NCI-H1092 treated with DMSO at 0.1 percent for 48 hours (cell line): Measurements from ENCODE around the gene TRAPPC10.

Source experiments
- DNase-seq: peaks from one replicate; lab custom pipeline; 2025; lab: John Stamatoyannopoulos, UW

The TRAPPC10 gene

GRCh38 chr21:44005071-44005470 is 7.0 kb upstream of the TRAPPC10 start:
- no peak for DNase-seq

DNA sequence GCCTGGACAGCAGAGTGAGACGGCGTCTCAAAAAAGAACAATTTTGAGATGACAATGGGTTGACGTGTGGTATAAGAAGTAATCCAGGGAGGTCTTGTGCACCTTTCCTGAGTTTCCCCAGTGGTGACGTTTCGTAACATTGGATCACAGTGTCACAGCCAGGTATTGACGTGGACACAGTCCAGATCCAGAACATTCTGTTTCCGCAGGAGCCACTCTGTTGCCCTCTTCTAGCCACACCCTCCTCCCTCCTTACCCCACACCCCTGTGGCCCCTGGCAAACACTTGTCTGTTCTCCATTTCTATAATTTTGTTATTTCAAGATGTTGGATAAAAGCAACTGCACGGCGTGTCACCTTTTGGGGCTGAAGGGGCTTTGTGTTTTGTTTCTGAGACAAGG is 6.5 kb upstream of the TRAPPC10 start:
- DNase-seq: no peak

- no peak for DNase-seq
Measured at GRCh38 chr21:44006017-44006619, 6.0 kb upstream of the TRAPPC10 start.

- DNase-seq: no peak
Measured at GRCh38 chr21:44006656-44007055, 5.5 kb upstream of the TRAPPC10 start.

GRCh38 chr21:44010429-44010828 is 1.7 kb upstream of the TRAPPC10 start:
- no peak for DNase-seq

DNA sequence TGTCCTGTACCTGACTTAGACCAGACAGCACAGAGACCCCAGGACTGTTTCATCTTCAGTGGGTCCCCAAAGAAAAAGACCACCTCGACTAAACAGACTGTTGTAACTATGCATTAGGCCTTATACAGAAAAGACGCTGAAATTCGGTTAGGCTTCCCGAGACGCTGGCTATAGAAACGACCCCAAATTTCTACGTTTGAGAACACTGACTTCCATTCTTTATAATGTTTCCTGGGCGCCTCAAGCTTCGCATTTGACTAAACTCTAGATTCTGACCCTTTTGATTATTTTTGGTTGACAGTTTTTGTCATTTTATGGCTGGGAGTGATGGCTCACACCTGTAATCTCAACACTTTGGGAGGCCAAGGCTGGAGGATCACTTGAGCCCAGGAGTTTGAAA is 986 bp upstream of the TRAPPC10 start:
- no peak for DNase-seq

DNA sequence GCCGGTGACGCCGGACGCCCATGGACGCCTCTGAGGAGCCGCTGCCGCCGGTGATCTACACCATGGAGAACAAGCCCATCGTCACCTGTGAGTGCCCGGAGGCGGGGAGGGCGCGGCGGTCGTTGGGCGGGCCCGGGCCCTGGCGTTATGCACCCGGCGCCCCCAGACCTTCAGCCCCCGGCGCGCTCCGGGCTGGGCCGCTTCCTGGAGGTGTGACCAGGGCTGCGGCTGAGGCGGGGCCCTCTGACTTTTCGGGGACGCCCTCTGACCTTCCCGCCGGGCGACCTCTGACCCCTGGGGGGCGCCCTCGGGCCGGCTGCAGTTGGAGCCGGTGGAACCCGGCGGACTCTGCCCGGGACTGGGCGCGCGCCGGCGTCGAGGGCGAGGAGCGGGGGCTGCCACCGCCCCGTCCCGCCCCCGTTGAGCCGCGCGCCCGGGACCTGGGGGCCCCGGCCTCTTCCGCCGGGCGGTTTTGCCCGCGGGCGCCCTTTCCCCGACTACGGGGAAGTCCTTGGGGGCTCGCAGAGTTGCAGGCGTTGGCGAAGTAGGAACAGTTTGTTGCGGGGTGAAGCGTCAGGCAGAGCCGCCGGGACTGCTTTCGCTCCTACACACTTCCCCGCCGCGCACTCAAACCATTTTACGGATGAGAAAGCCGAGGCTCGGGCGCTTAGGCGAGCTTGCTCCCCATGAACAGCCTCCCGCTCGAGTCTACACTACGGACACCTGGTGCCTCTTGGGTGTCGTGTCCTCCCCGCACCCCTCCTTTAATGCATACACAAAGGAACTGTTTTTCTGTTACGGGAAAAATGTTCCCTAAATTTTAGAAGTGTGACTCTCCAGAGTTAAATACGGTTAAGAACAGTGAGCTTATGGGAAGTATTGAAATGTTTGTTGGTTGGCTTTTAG is 618 bp downstream of the TRAPPC10 start:
- DNase-seq: peak; percentile 35

GRCh38 chr21:44013380-44014088 is 1.4 kb downstream of the TRAPPC10 start:
- no peak for DNase-seq

DNA sequence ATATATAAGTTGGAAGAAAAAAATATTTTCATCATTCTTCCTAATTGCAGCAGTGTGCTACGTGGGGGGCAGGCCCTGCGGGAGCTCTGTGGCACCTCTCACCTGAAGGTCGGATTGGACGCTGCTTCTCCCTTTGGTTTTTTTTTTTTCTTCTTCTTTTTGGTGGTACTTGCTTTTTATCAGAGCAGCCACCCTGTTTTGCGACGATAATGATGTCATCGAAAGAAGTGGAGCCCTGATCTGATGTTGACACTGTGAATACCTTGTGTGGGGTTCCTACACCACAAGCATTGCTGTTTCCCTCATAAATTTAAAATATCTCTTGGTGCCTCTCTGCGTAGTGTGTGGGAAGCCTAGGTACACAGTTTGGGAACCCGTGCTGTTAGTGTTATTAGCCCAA is 5.5 kb downstream of the TRAPPC10 start:
- DNase-seq: no peak

- no peak for DNase-seq
Measured at GRCh38 chr21:44018127-44018526, 6.0 kb downstream of the TRAPPC10 start.

- DNase-seq: no peak
Measured at GRCh38 chr21:44018813-44019567, 6.9 kb downstream of the TRAPPC10 start.

DNA sequence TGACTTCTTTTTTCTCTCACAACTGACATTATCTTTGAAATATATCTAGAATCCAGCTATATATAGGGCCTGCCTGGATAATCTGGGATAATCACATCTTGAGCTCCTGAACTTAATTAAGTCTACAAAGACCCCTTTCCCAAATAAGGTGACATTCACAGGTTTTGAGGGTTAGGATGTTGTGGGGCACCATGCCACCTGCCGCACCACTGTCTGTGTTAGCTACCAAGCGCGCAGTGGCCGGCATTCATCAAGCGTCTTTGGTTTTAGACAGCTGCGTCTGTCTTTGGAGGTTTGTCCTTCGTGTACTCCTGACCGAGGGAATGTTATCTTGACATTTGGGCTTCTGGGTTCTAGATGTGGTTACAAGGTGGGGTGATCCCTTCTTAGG is 7.5 kb downstream of the TRAPPC10 start:
- DNase-seq: no peak

DNA sequence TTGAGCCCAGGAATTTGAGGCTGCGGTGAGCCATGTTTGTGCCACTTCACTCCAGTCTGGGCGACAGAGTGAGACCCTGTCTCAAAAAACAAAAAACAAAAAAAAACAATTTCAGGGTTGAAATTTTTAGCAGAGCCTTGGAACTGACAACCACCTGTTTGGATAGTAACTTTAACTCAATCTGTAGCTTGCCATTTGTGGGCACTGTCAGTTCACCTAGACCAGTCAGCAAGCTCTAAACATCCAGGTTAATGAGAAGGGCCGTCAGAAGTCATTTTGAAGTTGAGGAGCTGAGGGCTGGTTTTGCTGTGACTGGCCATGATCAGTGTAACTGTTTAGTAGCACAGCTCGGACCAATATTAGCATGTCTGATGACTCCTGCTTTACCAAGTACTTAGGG is 8.4 kb downstream of the TRAPPC10 start:
- DNase-seq: no peak

DNA sequence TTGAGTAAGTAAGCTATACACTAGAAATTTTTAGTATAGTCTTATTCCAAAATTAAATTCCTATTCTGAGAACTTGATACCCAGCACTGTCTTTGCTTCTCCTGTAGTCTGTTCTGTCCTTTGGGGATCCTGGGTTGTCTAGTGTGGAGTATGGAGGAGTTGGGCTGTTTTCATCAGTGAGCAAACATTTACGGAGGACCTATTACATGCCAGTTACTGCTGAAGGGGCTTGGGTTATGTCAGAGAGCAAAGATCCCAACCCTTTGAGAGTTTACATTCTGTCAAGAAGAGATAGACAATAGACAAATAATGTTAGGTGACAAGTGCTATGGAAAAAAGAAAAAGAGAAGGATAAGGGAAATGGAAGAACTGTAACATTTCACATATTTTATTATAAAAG is 9.0 kb downstream of the TRAPPC10 start:
- no peak for DNase-seq

DNA sequence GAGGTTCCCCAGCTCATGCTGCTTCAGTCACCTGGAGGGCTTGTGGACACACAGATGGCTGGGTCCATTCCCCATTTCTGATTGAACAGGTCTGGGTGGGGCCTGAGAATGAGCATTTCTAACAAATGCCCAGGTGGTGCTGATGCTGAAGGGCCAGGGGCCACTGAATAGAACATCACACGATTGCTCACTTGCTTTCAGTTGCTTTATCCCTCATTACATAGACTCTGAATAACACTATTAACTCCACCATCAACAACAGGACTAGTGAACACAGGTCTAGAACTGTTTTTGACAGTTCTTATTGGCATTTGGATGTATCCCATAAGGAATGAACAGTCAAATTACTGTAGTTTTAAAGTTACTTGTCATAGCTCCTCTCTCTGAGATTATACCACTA is 12.1 kb downstream of the TRAPPC10 start:
- no peak for DNase-seq

DNA sequence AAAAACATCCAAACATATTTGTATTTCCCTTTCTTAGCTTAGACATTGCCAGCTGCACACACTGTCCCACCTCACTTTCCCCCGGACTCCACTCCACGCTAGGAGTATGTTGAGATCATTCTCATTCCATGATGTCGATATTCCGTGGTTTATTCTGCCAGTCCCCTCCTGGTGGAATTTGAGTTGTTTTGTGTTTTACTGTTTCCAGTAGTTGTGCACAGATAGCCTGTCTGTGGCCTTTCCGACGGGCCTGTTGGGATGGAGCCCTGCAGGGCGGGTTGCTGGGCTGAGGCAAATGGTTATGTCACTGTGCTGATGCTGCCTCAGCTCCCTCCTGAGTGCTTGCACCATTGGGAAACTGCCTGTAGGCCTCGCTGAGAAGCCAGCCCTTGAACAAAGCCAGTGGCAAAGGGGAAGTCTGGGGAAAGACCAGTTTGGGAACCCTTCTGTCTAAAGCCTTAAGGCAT is 12.8 kb downstream of the TRAPPC10 start:
- DNase-seq: no peak

- no peak for DNase-seq
Measured at GRCh38 chr21:44027607-44028286, 15.6 kb downstream of the TRAPPC10 start.

GRCh38 chr21:44028287-44028659 is 16.2 kb downstream of the TRAPPC10 start:
- no peak for DNase-seq

DNA sequence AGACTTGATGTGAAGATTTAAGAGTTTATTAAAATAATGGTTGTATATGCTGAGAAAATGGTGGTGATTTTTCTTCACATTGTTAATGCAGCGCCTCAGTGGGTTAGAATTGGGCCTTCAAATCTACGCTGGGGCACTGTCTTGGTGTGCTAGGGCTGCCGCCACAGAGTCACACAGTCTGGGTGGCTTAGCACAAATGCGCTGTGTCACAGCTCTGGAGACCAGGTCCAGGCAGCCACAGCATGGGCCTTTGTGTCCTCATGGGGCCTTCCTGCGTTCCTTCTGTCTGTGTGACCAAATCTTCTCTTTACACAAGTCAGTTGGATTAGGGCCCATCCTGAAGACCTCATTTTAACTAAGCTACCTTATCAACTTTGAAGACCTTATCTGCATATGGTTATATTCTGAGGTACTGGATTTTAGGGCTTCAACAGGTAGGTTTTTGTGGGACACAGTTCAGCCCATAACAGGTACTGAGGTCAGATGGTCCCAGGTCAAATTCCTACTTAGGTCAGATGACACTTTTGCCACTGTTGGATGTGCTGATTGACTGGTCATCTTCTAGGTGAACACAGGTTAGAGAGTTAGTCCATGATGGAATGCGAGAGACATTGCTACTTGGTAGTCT is 17.5 kb downstream of the TRAPPC10 start:
- no peak for DNase-seq

GRCh38 chr21:44035244-44035643 is 23.1 kb downstream of the TRAPPC10 start:
- DNase-seq: no peak

GRCh38 chr21:44038063-44038462 is 26.0 kb downstream of the TRAPPC10 start:
- DNase-seq: no peak
